Adrenal gland (tissue), 12 donors: Measurements from ENCODE around the gene DPY19L3. TPM values are rescaled to one million over a fixed set of nuclear protein-coding genes. Genes with fewer than 3 reads are reported as not detected.

ENCODE experiments used
- DNase-seq, 7 donors: peaks; one replicate each; pipeline ENCODE4 v3.0.0-alpha.2; 2019 to 2020
- H3K27ac ChIP-seq, 5 donors: fragments of 200-600 bp; sonication (generic) in 4 of 5; 1 replicate in 3 of 5; 2 replicates in 2 of 5; pipeline versions ENCODE4 v1.5.1 to v1.8.0; 2016 to 2020; ENCODE audit warnings: mild to moderate bottlenecking in 1 of 5
- H3K27me3 ChIP-seq: fragments of 200-600 bp; 2 replicates; pipeline ENCODE4 v1.8.0; 2021
- H3K36me3 ChIP-seq, 2 donors: fragments of 200-600 bp; replicated peaks in 1 of 2; 1 replicate in 1 of 2; 2 replicates in 1 of 2; pipeline versions ENCODE4 v1.5.1 to v1.8.0; 2018 to 2022
- H3K4me1 ChIP-seq, 2 donors: fragments of 200-600 bp; replicated peaks in 1 of 2; 1 replicate in 1 of 2; 2 replicates in 1 of 2; pipeline versions ENCODE4 v1.5.1 to v1.8.0; 2018 to 2021
- H3K4me3 ChIP-seq, 4 donors: fragments of 200-600 bp; sonication (generic) in 3 of 4; one replicate each; pipeline ENCODE4 v1.5.1; 2016 to 2018
- H3K9me3 ChIP-seq, 3 donors: fragments of 200-600 bp; sonication (generic) in 1 of 3; replicated peaks in 1 of 3; 1 replicate in 2 of 3; 2 replicates in 1 of 3; pipeline versions ENCODE4 v1.5.1 to v1.8.0; 2016 to 2021
- CTCF ChIP-seq, 6 experiments: fragments of 450-650 bp in 4 of 6; fragments of 200-600 bp in 2 of 6; sonication (generic) in 1 of 6; IDR thresholded peaks; 1 replicate in 5 of 6; 2 replicates in 1 of 6; pipeline versions ENCODE4 v1.5.1 to v1.8.0; 2016 to 2021; ENCODE audit warnings: antibody characterized with exemption in 6 of 6, mild to moderate bottlenecking in 2 of 6, moderate library complexity in 1 of 6
- POLR2A ChIP-seq, 2 donors: fragments of 450-650 bp; IDR thresholded peaks; one replicate each; pipeline ENCODE4 v1.6.1; 2017; ENCODE audit warnings: antibody characterized with exemption in 2 of 2, mild to moderate bottlenecking in 2 of 2, moderate library complexity in 1 of 2
- WGBS, 4 donors: extraction: QIAGEN DNeasy Blood & Tissue Kit in 2 of 4; methylation state at CpG; one replicate each; pipeline versions ENCODE4 v1.1.5 to v1.1.7; 2013 to 2017; 5-methylcytosine and 5-hydroxymethylcytosine counted together
- intact Hi-C, 2 donors: fragments of 100-400 bp; cut with DNase I; formaldehyde crosslinking; loops; one replicate each; pipeline versions ENCODE4 v1.14.1 to v1.15.0; 2022 to 2023
- polyA plus RNA-seq, 3 donors: library from polyadenylated mRNA; stranded (reverse); fragments of 200-250 nt in 2 of 3; fragments of 350-450 nt in 1 of 3; fragmentation: Illumina TruSeq in 1 of 3; extraction: RNeasy Lipid Tissue Mini Kit (QIAGEN cat#74804) in 1 of 3; gene quantifications; one replicate each; pipeline ENCODE4 v1.2.3, GENCODE V29; 2013 to 2014
- total RNA-seq, 9 donors: library from RNA; depleted of rRNA in 4 of 9; stranded (reverse); fragments of >200 nt in 4 of 9; fragments of 120-200 nt in 1 of 9; fragmentation: NEBNext Ultra II Directional in 1 of 9; extraction: Animal tissue kit (Norgen Biotek cat#: 25700) in 1 of 9; gene quantifications; one replicate each; pipeline versions ENCODE4 v1.1.0 to v1.2.4, GENCODE V29; 2013 to 2023
- donor health status: healthy with polysubstance abuse.
- donor health status: Bipolar disorder and iron deficiency.
- donor health status: DM: yes; HTN: yes; CAD: no.
- donor health status: DM: no; HTN: no; CAD: no.
- donor health status: DM: no; HTN: no; CAD: no.
- donor health status: DM: yes; HTN: yes; CAD: no.

Gene DPY19L3
- total and polyA plus RNA-seq, 12 donors, result 5.4 to 31.0 (median 21.6) TPM

- H3K36me3 ChIP-seq, result no peaks in the 10 kb centered on the region
- no peak overlapping the region for H3K4me3 ChIP-seq
- intact Hi-C loops, result no loop called here
- 0 to 38% (median 14%) methylated on average over 1 of the region's 1 CpG for WGBS, 4 donors
- no peak for DNase-seq
- no peaks in the 10 kb centered on the region for H3K4me1 ChIP-seq
- no peaks in the 10 kb centered on the region for H3K9me3 ChIP-seq
- TF ChIP-seq POLR2A (IDR thresholded peaks at IDR 0.05), result no peak
- no peak for TF ChIP-seq CTCF (IDR thresholded peaks at IDR 0.05)
- peaks cover 5% of the 10 kb centered on the region for H3K27me3 ChIP-seq
- no peak overlapping the region for H3K27ac ChIP-seq
Measured at GRCh38 chr19:32519023-32519422, 113.5 kb downstream of the DPY19L3 start.

- WGBS, 4 donors, result 76 to 80% (median 78%) methylated on average over 9 of the region's 9 CpGs
- TF ChIP-seq POLR2A (IDR thresholded peaks at IDR 0.05) (no peak), CTCF (IDR thresholded peaks at IDR 0.05) (no peak)
- no peak for DNase-seq
- intact Hi-C loops, result no loop called here
- Histone ChIP-seq H3K27me3 (peaks cover 5% of the 10 kb centered on the region), H3K4me1 (no peaks in the 10 kb centered on the region), H3K4me3 (no peak overlapping the region), H3K27ac (no peak overlapping the region), H3K36me3 (no peaks in the 10 kb centered on the region), H3K9me3 (no peaks in the 10 kb centered on the region)
Measured at GRCh38 chr19:32522967-32523366, 117.4 kb downstream of the DPY19L3 start.

GRCh38 chr19:32526895-32527294 is 121.3 kb downstream of the DPY19L3 start:
- whole genome bisulfite sequencing, 4 donors, result 88 to 93% (median 90%) methylated on average over 4 of the region's 4 CpGs
- H3K9me3 ChIP-seq, result no peaks in the 10 kb centered on the region
- H3K27ac ChIP-seq, result no peak overlapping the region
- no peaks in the 10 kb centered on the region for H3K36me3 ChIP-seq
- H3K4me3 ChIP-seq, result no peak overlapping the region
- intact Hi-C loops, result no loop called here
- H3K4me1 ChIP-seq, result no peaks in the 10 kb centered on the region
- TF ChIP-seq POLR2A (IDR thresholded peaks at IDR 0.05), result no peak
- H3K27me3 ChIP-seq, result peaks cover 4% of the 10 kb centered on the region
- no peak for DNase-seq

- Histone ChIP-seq H3K27me3 (no peaks in the 10 kb centered on the region), H3K36me3 (no peaks in the 10 kb centered on the region), H3K27ac (no peak overlapping the region), H3K9me3 (no peaks in the 10 kb centered on the region), H3K4me3 (no peak overlapping the region), H3K4me1 (no peaks in the 10 kb centered on the region)
- TF ChIP-seq POLR2A (IDR thresholded peaks at IDR 0.05), result no peak
- TF ChIP-seq CTCF (IDR thresholded peaks at IDR 0.05), result no peak
- intact Hi-C loops, result no loop called here
- DNase-seq, result no peak
- 45 to 75% (median 55%) methylated on average over 1 to 2 of the region's 2 CpGs for WGBS, 4 donors
Measured at GRCh38 chr19:32530773-32531172, 125.2 kb downstream of the DPY19L3 start.

GRCh38 chr19:32532233-32532632 is 126.7 kb downstream of the DPY19L3 start:
- Histone ChIP-seq H3K36me3 (no peaks in the 10 kb centered on the region), H3K27me3 (no peaks in the 10 kb centered on the region), H3K4me3 (no peak overlapping the region), H3K9me3 (no peaks in the 10 kb centered on the region), H3K4me1 (no peaks in the 10 kb centered on the region), H3K27ac (no peak overlapping the region)
- no peak for DNase-seq
- intact Hi-C loops, result no loop called here
- TF ChIP-seq CTCF (IDR thresholded peaks at IDR 0.05), result no peak
- no peak for TF ChIP-seq POLR2A (IDR thresholded peaks at IDR 0.05)
- WGBS, 4 donors, result 81 to 88% (median 86%) methylated on average over 3 of the region's 3 CpGs
